A549 (cell line): ENCODE measurements around the gene CLIC4.

Experiments used
- BHLHE40 ChIP-seq: IDR thresholded peaks from 2 replicates; pipeline ENCODE4 v1.6.1; 2012; ENCODE audit warnings: low read depth, low read length, inconsistent platforms
- CHD2 ChIP-seq: fragments of 150-350 bp; IDR thresholded peaks from 2 replicates; pipeline ENCODE4 v1.6.1; 2014; ENCODE audit warnings: low read length; ENCODE audit not compliant: partially characterized antibody
- CTCF ChIP-seq: fragments of >200 bp; sonication (Bioruptor Twin); formaldehyde crosslinking; IDR thresholded peaks from 3 replicates; pipeline ENCODE4 v1.5.1; 2016
- EHMT2 ChIP-seq: fragments of 200-600 bp; sonication (generic); IDR thresholded peaks from 2 replicates; pipeline ENCODE4 v1.6.1; 2016; ENCODE audit warnings: antibody characterized with exemption, low read depth, mild to moderate bottlenecking, moderate library complexity
- EP300 ChIP-seq, 2 experiments: fragments of >200 bp; sonication (Bioruptor Twin); formaldehyde crosslinking; IDR thresholded peaks; 2 replicates in 1 of 2; 3 replicates in 1 of 2; pipeline ENCODE4 v1.6.1; 2016 to 2017
- MAX ChIP-seq: IDR thresholded peaks from 2 replicates; pipeline ENCODE4 v1.6.1; 2012
- NPAS2 ChIP-seq: fragments of 250-450 bp; sonication (Bioruptor Pico); IDR thresholded peaks from 2 replicates; pipeline ENCODE4 v1.8.0; 2022; ENCODE audit warnings: mild to moderate bottlenecking, moderate library complexity, borderline replicate concordance
- PHF8 ChIP-seq: fragments of 200-600 bp; sonication (generic); IDR thresholded peaks from 2 replicates; pipeline ENCODE4 v1.6.1; 2016; ENCODE audit warnings: low read depth, mild to moderate bottlenecking, antibody characterized with exemption, moderate library complexity, borderline replicate concordance
- POLR2A ChIP-seq: IDR thresholded peaks from 2 replicates; pipeline ENCODE4 v1.6.1; 2012; ENCODE audit warnings: mild to moderate bottlenecking, low read length
- POLR2AphosphoS2 ChIP-seq: conservative IDR thresholded peaks from 2 replicates; pipeline ENCODE4 v1.6.1; 2012; ENCODE audit warnings: low read length, improper control_type of control experiment, inconsistent platforms
- ZFP36 ChIP-seq: fragments of 450-650 bp; IDR thresholded peaks from 2 replicates; pipeline ENCODE4 v1.6.1; 2014; ENCODE audit warnings: borderline replicate concordance; ENCODE audit not compliant: partially characterized antibody

DNA sequence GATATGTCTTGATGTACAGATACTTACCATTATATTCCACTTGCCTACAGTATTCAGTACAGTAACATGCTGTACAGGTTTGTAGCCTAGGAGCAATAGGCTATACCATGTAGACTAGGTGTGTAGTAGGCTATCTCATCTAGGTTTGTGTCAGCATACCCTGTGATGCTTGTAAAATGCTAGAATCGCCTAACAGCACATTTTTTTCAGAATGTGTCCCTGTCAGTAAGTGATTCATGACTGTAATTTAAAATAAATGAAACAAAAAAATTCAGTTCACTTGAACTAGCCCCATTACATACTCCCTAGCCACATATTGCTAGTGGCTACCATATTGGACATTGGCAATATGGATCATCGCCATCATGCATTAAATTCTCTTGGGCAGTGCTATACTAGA, 51.3 kb downstream of the CLIC4 start:
- TF ChIP-seq CHD2 (no peak), POLR2A (no peak), CTCF (no peak), PHF8 (no peak), NPAS2 (no peak), POLR2AphosphoS2 (no peak), MAX (no peak), EP300 (IDR thresholded peaks at IDR 0.05) (no peak), ZFP36 (no peak), BHLHE40 (no peak), EHMT2 (no peak)
